ENCODE measurements around the gene URB1. TPM values are rescaled to one million over a fixed set of nuclear protein-coding genes. Genes with fewer than 3 reads are reported as not detected.

URB1 gene
- total and polyA plus RNA-seq, 2 of the 8 experiments (the other 6 are each of a cell fraction or from before 2014, with no cell fraction given) = 8.1 to 28.9 TPM

GRCh38 chr21:32304998-32305397 is 87.8 kb downstream of the URB1 start:
- Histone ChIP-seq H2BK12ac (ENCODE audit: low read depth, low read length) (no peak overlapping the region), H2AFZ (ENCODE audit: low read length) (no peak overlapping the region), H3K23ac (ENCODE audit: insufficient read length) (no peak overlapping the region), H3K27ac (ENCODE audit: low read depth, low read length) (no peak overlapping the region), H3K4me3 (ENCODE audit: extremely low read depth in 1 of 4, insufficient read depth in 2 of 4, low read depth in 3 of 4, low read length in 4 of 4) (no peak overlapping the region), H3K4me2 (ENCODE audit: insufficient read depth in 1 of 2, low read depth in 2 of 2, low read length in 2 of 2) (no peak overlapping the region), H3K27me3 (replicated peaks in 1 of 4; ENCODE audit: control insufficient read depth in 3 of 4, extremely low read depth in 1 of 4, insufficient read depth in 3 of 4, low read length in 3 of 4) (no peaks in the 10 kb centered on the region), H2AK5ac (ENCODE audit: low read depth, low read length) (no peak overlapping the region), H3K36me3 (ENCODE audit: control insufficient read depth in 2 of 4, insufficient read depth in 4 of 4, low read length in 3 of 4) (peaks cover 0 to 3% (median 0%) of the 10 kb centered on the region in 4 experiments; a peak in 2 of 8 replicates), H3K9me3 (ENCODE audit: insufficient read depth in 2 of 2, low read depth in 1 of 2, low read length in 1 of 2) (peaks cover 0 to 3% of the 10 kb centered on the region in 2 experiments; a peak in 1 of 4 replicates), H3K79me1 (ENCODE audit: low read depth, low read length) (no peaks in the 10 kb centered on the region), H3K4ac (replicated peaks; ENCODE audit: insufficient read length, low read depth, low read length) (no peak overlapping the region), H3K23me2 (ENCODE audit: low read depth, low read length) (no peaks in the 10 kb centered on the region; the same call in 1 of the 2 replicates), H4K8ac (ENCODE audit: extremely low read depth, insufficient read depth, low read length) (no peak overlapping the region), H4K5ac (ENCODE audit: insufficient read length, low read depth, low read length) (no peak overlapping the region), H2BK120ac (replicated peaks; ENCODE audit: low read depth, low read length) (no peak overlapping the region), H3K14ac (ENCODE audit: insufficient read length) (no peak overlapping the region), H4K20me1 (replicated peaks in 1 of 2; ENCODE audit: control insufficient read depth in 1 of 2, insufficient read depth in 2 of 2, low read length in 2 of 2) (peaks cover 2 to 6% of the 10 kb centered on the region in 2 experiments), H4K91ac (replicated peaks; ENCODE audit: insufficient read length, low read length) (no peak overlapping the region), H3K4me1 (replicated peaks in 1 of 4; ENCODE audit: control insufficient read depth in 3 of 4, insufficient read depth in 4 of 4, low read length in 3 of 4) (peaks cover 0 to 7% (median 4%) of the 10 kb centered on the region in 4 experiments; a peak in 5 of 7 replicates), H2BK5ac (ENCODE audit: low read depth, low read length) (no peak overlapping the region), H3K18ac (ENCODE audit: extremely low read depth, low read length) (no peak overlapping the region), H3K56ac (replicated peaks; ENCODE audit: insufficient read length, low read depth, low read length) (no peak overlapping the region), H2BK15ac (ENCODE audit: low read length) (no peak overlapping the region), H2BK20ac (ENCODE audit: low read length) (no peak overlapping the region), H3K79me2 (ENCODE audit: control insufficient read depth in 1 of 2, insufficient read depth in 2 of 2, low read length in 2 of 2) (no peaks in the 10 kb centered on the region), H3K9ac (replicated peaks in 1 of 4; ENCODE audit: extremely low read depth in 1 of 4, low read depth in 3 of 4, low read length in 3 of 4) (no peak overlapping the region)
- FAIRE-seq (no peak), DNase-seq (ENCODE audit: low read depth in 1 of 2, low spot score in 2 of 2) (peak in 1 of 2 experiments; percentile 1)
- POLR2A ChIA-PET (ENCODE audit: partially characterized antibody) = no interaction called here
- CTCF ChIA-PET (ENCODE audit: partially characterized antibody) = interaction anchor here (1.0 to 1.6 kb wide), 4 partner anchors 9 to 313 kb away, joined by 3 to 4 read pairs (median 4); no protein-coding TSS in a partner anchor
- WGBS, 2 experiments (ENCODE audit: extremely low coverage in 1 of 2, insufficient coverage in 1 of 2, insufficient read length in 1 of 2, insufficient replicate concordance in 2 of 2, low coverage in 1 of 2, low lambda C conversion rate in 2 of 2, missing lambda C conversion rate in 1 of 2) = 92% methylated on average over 7 of the region's 7 CpGs; no CpG with 5 or more reads in 1 of the 2 experiments
- TF ChIP-seq TBP (IDR thresholded peaks at IDR 0.05; ENCODE audit: low read depth, low read length) = no peak
- TF ChIP-seq FOSL1 (IDR thresholded peaks at IDR 0.05; ENCODE audit: insufficient read depth, low read depth, low read length) = no peak
- no peak for TF ChIP-seq USF2 (IDR thresholded peaks at IDR 0.05; ENCODE audit: low read length)
- no peak for TF ChIP-seq ZNF274 (IDR thresholded peaks at IDR 0.05; ENCODE audit: borderline replicate concordance, extremely low read depth, low read length)
